K562 (cell line): Measurements from ENCODE around the gene FPGS. TPM values are rescaled to one million over a fixed set of nuclear protein-coding genes. Genes with fewer than 3 reads are reported as not detected.

Experiments
- ATAC-seq: fragments of 200-7000 bp; cut with Tn5 transposase; 3 replicates; pipeline ENCODE4 v1.9.1; 2020; ENCODE audit warnings: moderate library complexity
- BruUV-seq: library from RNA; stranded (reverse); fragments of 400-500 nt; replicated peaks from 2 replicates; lab custom pipeline; 2021; lab: Mats Ljungman, UMichigan
- CTCF ChIA-PET: fragments of 300-600 bp; formaldehyde crosslinking; extraction: SDS; loops from one replicate; lab custom pipeline; 2021; ENCODE audit warnings: low intra/inter-chr PET ratio; lab: Yijun Ruan, JAX
- POLR2A ChIA-PET: fragments of 300-600, 350-650 bp; sonication (Branson Sonifier 250); formaldehyde crosslinking; extraction: SDS; loops from one replicate; lab custom pipeline; 2021; ENCODE audit warnings: antibody characterized with exemption, inconsistent platforms; lab: Yijun Ruan, JAX
- DNase-seq, 4 experiments: peaks; one replicate each; pipeline versions ENCODE4 v3.0.0 to v3.0.0-alpha.2; 2011 to 2018; ENCODE audit warnings: low spot score in 3 of 4, mixed read lengths in 3 of 4; ENCODE audit errors: extremely low read depth in 1 of 4
- FAIRE-seq: peaks from 2 replicates; lab custom pipeline; 2011; peaks lifted over from hg19 to GRCh38; lab: Jason Lieb, UNC
- H2AFZ ChIP-seq: 2 replicates; pipeline ENCODE4 v1.6.0; 2011; ENCODE audit warnings: low read depth, low read length, control low read depth, inconsistent platforms
- H3K27ac ChIP-seq: fragments of 200-600 bp; 3 replicates; pipeline ENCODE4 v1.8.0; 2011; ENCODE audit warnings: low read depth, mild to moderate bottlenecking, control low read depth, inconsistent platforms, low read length, moderate library complexity, mixed read lengths; ENCODE audit errors: extremely low read depth
- H3K27me3 ChIP-seq, 2 experiments: fragments of 300-600 bp in 1 of 2; 2 replicates in 1 of 2; 3 replicates in 1 of 2; pipeline versions ENCODE4 v1.6.0 to v1.8.0; 2011; ENCODE audit warnings: inconsistent platforms in 2 of 2, low read length in 2 of 2, mild to moderate bottlenecking in 1 of 2, mixed read lengths in 1 of 2, moderate library complexity in 1 of 2; ENCODE audit not compliant: control insufficient read depth in 2 of 2, insufficient read depth in 2 of 2
- H3K36me3 ChIP-seq: fragments of 300-600 bp; 3 replicates; pipeline ENCODE4 v1.8.0; 2011; ENCODE audit warnings: mild to moderate bottlenecking, low read length, inconsistent platforms; ENCODE audit not compliant: control insufficient read depth, insufficient read depth
- H3K4me1 ChIP-seq, 2 experiments: fragments of 200-600 bp in 1 of 2; replicated peaks in 1 of 2; 2 replicates in 1 of 2; 3 replicates in 1 of 2; pipeline versions ENCODE4 v1.5.1 to v1.8.0; 2011; ENCODE audit warnings: inconsistent platforms in 2 of 2, low read length in 2 of 2, mild to moderate bottlenecking in 1 of 2, mixed read lengths in 1 of 2, moderate library complexity in 1 of 2; ENCODE audit not compliant: control insufficient read depth in 2 of 2, insufficient read depth in 2 of 2
- H3K4me2 ChIP-seq: 2 replicates; pipeline ENCODE4 v1.6.1; 2011; ENCODE audit warnings: low read length, control low read depth, inconsistent platforms, mixed read lengths; ENCODE audit not compliant: insufficient read depth
- H3K4me3 ChIP-seq: fragments of 200-600 bp; sonication (generic), shearing (Covaris generic); 2 replicates; pipeline ENCODE4 v1.5.1; 2016; ENCODE audit warnings: control low read depth, inconsistent platforms
- H3K79me2 ChIP-seq: fragments of 200-600 bp; 3 replicates; pipeline ENCODE4 v1.8.0; 2011; ENCODE audit warnings: low read length, inconsistent platforms; ENCODE audit not compliant: control insufficient read depth, insufficient read depth
- H3K9ac ChIP-seq, 2 experiments: 2 replicates each; pipeline versions ENCODE4 v1.6.0 to v1.6.1; 2011; ENCODE audit warnings: low read depth in 2 of 2, low read length in 2 of 2, control low read depth in 1 of 2, inconsistent platforms in 1 of 2, mild to moderate bottlenecking in 1 of 2, mixed read lengths in 1 of 2; ENCODE audit not compliant: insufficient read depth in 1 of 2
- H3K9me1 ChIP-seq: one replicate; pipeline ENCODE4 v1.6.0; 2011; ENCODE audit warnings: inconsistent platforms, mild to moderate bottlenecking, low read length, moderate library complexity; ENCODE audit not compliant: control insufficient read depth, insufficient read depth
- H3K9me3 ChIP-seq: replicated peaks from 2 replicates; pipeline ENCODE4 v1.5.1; 2011; ENCODE audit warnings: low read depth, low read length, inconsistent platforms; ENCODE audit not compliant: control insufficient read depth, insufficient read depth
- H4K20me1 ChIP-seq: replicated peaks from 2 replicates; pipeline ENCODE4 v1.6.1; 2011; ENCODE audit warnings: low read length, inconsistent platforms, mixed read lengths; ENCODE audit not compliant: control insufficient read depth, insufficient read depth
- ELF2 ChIP-seq: fragments of 250-450 bp; sonication (Bioruptor Pico); IDR thresholded peaks from 2 replicates; pipeline ENCODE4 v1.5.0; 2021; ENCODE audit warnings: mild to moderate bottlenecking
- HIVEP1 ChIP-seq: fragments of 250-450 bp; sonication (Bioruptor Pico); IDR thresholded peaks from 2 replicates; pipeline ENCODE4 v1.4.0; 2020; ENCODE audit warnings: mild to moderate bottlenecking
- HSF4 ChIP-seq: fragments of 250-450 bp; sonication (Bioruptor Pico); IDR thresholded peaks from 2 replicates; pipeline ENCODE4 v2.1.2; 2022; ENCODE audit warnings: mild to moderate bottlenecking, moderate library complexity, borderline replicate concordance
- KAT8 ChIP-seq: fragments of 450-650 bp; IDR thresholded peaks from 2 replicates; pipeline ENCODE4 v1.6.1; 2016; ENCODE audit warnings: low read depth, mild to moderate bottlenecking
- KDM2B ChIP-seq: fragments of 250-450 bp; sonication (Bioruptor Pico); IDR thresholded peaks from 2 replicates; pipeline ENCODE4 v1.8.0; 2021; ENCODE audit warnings: mild to moderate bottlenecking, moderate library complexity
- KLF13 ChIP-seq: fragments of 450-650 bp; IDR thresholded peaks from 2 replicates; pipeline ENCODE4 v1.6.1; 2016; ENCODE audit warnings: missing genetic modification characterization, low read depth, mild to moderate bottlenecking, missing compliant biosample characterization, moderate library complexity, borderline replicate concordance
- LEF1 ChIP-seq: fragments of 450-650 bp; IDR thresholded peaks from 2 replicates; pipeline ENCODE4 v1.6.1; 2016; ENCODE audit warnings: mild to moderate bottlenecking
- MED1 ChIP-seq: sonication (generic); formaldehyde crosslinking; IDR thresholded peaks from 2 replicates; pipeline ENCODE4 v1.8.1; 2023; ENCODE audit warnings: missing genetic modification reagents, borderline replicate concordance
- SIRT6 ChIP-seq: IDR thresholded peaks from one replicate; pipeline ENCODE4 v1.6.1; 2012; ENCODE audit warnings: low read depth, mild to moderate bottlenecking, control low read depth, inconsistent platforms, low read length, moderate library complexity
- SPI1 ChIP-seq: IDR thresholded peaks from 2 replicates; pipeline ENCODE4 v1.6.1; 2011; ENCODE audit warnings: low read depth, low read length, control low read depth, borderline replicate concordance
- WHSC1 ChIP-seq: IDR thresholded peaks from one replicate; pipeline ENCODE4 v1.6.1; 2012; ENCODE audit warnings: low read length, control low read depth, inconsistent platforms
- ZKSCAN1 ChIP-seq: fragments of 150-350 bp; IDR thresholded peaks from 2 replicates; pipeline ENCODE4 v1.6.1; 2016; ENCODE audit warnings: low read depth, low read length
- ZNF12 ChIP-seq: sonication (generic); formaldehyde crosslinking; IDR thresholded peaks from 2 replicates; pipeline ENCODE4 v1.4.0; 2020; ENCODE audit warnings: mild to moderate bottlenecking, missing genetic modification reagents
- WGBS: fragments of 100-300 bp; shearing (Covaris generic); methylation state at CpG from one replicate; pipeline ENCODE4 v1.1.6; 2016; ENCODE audit warnings: low coverage, mixed read lengths; ENCODE audit not compliant: insufficient coverage; ENCODE audit errors: missing lambda C conversion rate; 5-methylcytosine and 5-hydroxymethylcytosine counted together
- in situ Hi-C: fragments of 300-500 bp; cut with MboI; formaldehyde crosslinking; loops from 4 replicates; pipeline ENCODE4 v1.15.0; 2018; ENCODE audit warnings: inconsistent platforms, mixed read lengths
- intact Hi-C: fragments of 100-400 bp; cut with micrococcal nuclease; formaldehyde crosslinking; loops from 2 replicates; pipeline ENCODE4 v1.14.2; 2022
- polyA plus RNA-seq, 8 experiments: library from polyadenylated mRNA; depleted of rRNA in 4 of 8; stranded (reverse) in 5 of 8; unstranded in 3 of 8; fragments of >200 nt; fragmentation: Nextera tagmentation in 2 of 8; fragmentation: Illumina TruSeq in 1 of 8; extraction: Ambion mirVana in 2 of 8; extraction: Trizol in 1 of 8; gene quantifications; 2 replicates each; pipeline versions ENCODE4 v1.2.1 to v1.2.3, GENCODE V29; 2011 to 2014; ENCODE audit warnings: inconsistent platforms in 1 of 8, missing spikeins in 1 of 8
- total RNA-seq, 7 experiments: library from RNA; depleted of rRNA in 6 of 7; stranded (reverse); fragments of >200 nt in 6 of 7; fragmentation: Illumina TruSeq in 2 of 7; extraction: Trizol in 2 of 7; gene quantifications; 2 replicates each; pipeline versions ENCODE4 v1.2.1 to v1.2.3, GENCODE V29; 2011 to 2021; ENCODE audit warnings: low replicate concordance in 1 of 7
- TF ChIP-seq, protein P1 (sequence below): fragments of 450-650 bp; formaldehyde crosslinking; IDR thresholded peaks from 2 replicates; pipeline ENCODE4 v1.4.0; 2020; ENCODE audit warnings: mild to moderate bottlenecking, mixed read lengths
- TF ChIP-seq, protein P2 (sequence below): fragments of 250-450 bp; sonication (Bioruptor Pico); IDR thresholded peaks from 2 replicates; pipeline ENCODE4 v1.6.1; 2021; ENCODE audit warnings: mild to moderate bottlenecking
- TF ChIP-seq, protein P3 (sequence below): sonication (generic); formaldehyde crosslinking; IDR thresholded peaks from 2 replicates; pipeline ENCODE4 v1.8.1; 2023; ENCODE audit warnings: mild to moderate bottlenecking, missing genetic modification reagents
- TF ChIP-seq, protein P4 (sequence below): sonication (generic); formaldehyde crosslinking; IDR thresholded peaks from 2 replicates; pipeline ENCODE4 v1.8.1; 2023; ENCODE audit warnings: mild to moderate bottlenecking, missing genetic modification reagents

Gene FPGS
- total and polyA plus RNA-seq, 9 of the 15 experiments (the other 6 are each of a cell fraction or from before 2014, with no cell fraction given): 0.84 to 86.4 (median 59.2) TPM

DNA sequence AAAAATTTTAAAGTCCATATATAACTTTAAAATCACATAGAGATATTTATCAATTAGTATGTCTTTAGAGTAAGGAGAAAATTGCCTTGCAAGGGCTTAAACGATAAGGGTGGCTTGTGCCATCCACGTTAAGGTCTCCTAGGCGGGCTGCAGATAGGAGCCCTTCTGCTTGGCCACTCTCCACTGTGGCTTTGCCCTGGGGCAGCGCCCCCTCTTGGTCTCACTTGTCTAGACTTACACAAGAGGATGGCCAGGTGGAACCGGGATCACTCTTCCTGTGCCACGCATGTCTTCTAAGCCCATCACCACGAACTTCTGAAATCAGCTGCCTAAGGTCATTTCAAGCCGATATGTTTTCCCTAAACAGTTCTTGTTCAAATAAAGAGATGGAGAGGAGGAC, 2.9 kb downstream of the FPGS start (continued):
- no peak for TF ChIP-seq KDM2B (CRISPR knock-in tag)
- no peak for TF ChIP-seq SIRT6
- no peak for TF ChIP-seq KAT8
- no peak for TF ChIP-seq LEF1
- TF ChIP-seq ZNF12 (CRISPR knock-in tag): no peak
- TF ChIP-seq HSF4 (CRISPR knock-in tag): no peak
- TF ChIP-seq, protein P1, sequence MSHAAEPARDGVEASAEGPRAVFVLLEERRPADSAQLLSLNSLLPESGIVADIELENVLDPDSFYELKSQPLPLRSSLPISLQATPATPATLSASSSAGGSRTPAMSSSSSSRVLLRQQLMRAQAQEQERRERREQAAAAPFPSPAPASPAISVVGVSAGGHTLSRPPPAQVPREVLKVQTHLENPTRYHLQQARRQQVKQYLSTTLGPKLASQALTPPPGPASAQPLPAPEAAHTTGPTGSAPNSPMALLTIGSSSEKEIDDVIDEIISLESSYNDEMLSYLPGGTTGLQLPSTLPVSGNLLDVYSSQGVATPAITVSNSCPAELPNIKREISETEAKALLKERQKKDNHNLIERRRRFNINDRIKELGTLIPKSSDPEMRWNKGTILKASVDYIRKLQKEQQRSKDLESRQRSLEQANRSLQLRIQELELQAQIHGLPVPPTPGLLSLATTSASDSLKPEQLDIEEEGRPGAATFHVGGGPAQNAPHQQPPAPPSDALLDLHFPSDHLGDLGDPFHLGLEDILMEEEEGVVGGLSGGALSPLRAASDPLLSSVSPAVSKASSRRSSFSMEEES (CRISPR knock-in tag): no peak
- TF ChIP-seq, protein P2, sequence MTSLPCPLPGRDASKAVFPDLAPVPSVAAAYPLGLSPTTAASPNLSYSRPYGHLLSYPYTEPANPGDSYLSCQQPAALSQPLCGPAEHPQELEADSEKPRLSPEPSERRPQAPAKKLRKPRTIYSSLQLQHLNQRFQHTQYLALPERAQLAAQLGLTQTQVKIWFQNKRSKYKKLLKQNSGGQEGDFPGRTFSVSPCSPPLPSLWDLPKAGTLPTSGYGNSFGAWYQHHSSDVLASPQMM (CRISPR knock-in tag): no peak
- TF ChIP-seq ZKSCAN1: no peak
- TF ChIP-seq HIVEP1 (CRISPR knock-in tag): no peak
- no peak for TF ChIP-seq MED1 (CRISPR knock-in tag)

DNA sequence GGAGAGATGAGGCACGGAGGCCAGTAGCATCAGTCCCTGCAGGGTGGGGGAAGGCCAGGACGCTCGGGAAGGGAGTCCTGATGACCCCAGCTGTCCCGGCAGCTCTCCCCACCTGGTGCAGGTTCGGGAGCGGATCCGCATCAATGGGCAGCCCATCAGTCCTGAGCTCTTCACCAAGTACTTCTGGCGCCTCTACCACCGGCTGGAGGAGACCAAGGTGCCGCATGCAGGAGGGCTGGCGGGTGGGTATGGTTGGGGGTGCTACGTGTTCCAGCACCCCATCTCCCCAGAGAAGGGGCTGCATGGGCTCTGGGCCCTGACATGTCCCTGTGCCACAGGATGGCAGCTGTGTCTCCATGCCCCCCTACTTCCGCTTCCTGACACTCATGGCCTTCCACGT, 4.2 kb downstream of the FPGS start:
- H3K36me3 ChIP-seq: peaks cover 69% of the 10 kb centered on the region
- TF ChIP-seq WHSC1 (no peak), SPI1 (no peak), KLF13 (tag) (no peak), ELF2 (CRISPR knock-in tag) (no peak)
- TF ChIP-seq, protein P3, sequence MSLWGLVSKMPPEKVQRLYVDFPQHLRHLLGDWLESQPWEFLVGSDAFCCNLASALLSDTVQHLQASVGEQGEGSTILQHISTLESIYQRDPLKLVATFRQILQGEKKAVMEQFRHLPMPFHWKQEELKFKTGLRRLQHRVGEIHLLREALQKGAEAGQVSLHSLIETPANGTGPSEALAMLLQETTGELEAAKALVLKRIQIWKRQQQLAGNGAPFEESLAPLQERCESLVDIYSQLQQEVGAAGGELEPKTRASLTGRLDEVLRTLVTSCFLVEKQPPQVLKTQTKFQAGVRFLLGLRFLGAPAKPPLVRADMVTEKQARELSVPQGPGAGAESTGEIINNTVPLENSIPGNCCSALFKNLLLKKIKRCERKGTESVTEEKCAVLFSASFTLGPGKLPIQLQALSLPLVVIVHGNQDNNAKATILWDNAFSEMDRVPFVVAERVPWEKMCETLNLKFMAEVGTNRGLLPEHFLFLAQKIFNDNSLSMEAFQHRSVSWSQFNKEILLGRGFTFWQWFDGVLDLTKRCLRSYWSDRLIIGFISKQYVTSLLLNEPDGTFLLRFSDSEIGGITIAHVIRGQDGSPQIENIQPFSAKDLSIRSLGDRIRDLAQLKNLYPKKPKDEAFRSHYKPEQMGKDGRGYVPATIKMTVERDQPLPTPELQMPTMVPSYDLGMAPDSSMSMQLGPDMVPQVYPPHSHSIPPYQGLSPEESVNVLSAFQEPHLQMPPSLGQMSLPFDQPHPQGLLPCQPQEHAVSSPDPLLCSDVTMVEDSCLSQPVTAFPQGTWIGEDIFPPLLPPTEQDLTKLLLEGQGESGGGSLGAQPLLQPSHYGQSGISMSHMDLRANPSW (CRISPR knock-in tag): no peak
- TF ChIP-seq, protein P4, sequence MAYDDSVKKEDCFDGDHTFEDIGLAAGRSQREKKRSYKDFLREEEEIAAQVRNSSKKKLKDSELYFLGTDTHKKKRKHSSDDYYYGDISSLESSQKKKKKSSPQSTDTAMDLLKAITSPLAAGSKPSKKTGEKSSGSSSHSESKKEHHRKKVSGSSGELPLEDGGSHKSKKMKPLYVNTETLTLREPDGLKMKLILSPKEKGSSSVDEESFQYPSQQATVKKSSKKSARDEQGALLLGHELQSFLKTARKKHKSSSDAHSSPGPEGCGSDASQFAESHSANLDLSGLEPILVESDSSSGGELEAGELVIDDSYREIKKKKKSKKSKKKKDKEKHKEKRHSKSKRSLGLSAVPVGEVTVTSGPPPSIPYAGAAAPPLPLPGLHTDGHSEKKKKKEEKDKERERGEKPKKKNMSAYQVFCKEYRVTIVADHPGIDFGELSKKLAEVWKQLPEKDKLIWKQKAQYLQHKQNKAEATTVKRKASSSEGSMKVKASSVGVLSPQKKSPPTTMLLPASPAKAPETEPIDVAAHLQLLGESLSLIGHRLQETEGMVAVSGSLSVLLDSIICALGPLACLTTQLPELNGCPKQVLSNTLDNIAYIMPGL (CRISPR knock-in tag): no peak

More for the DNA sequence above, 4.2 kb downstream of the FPGS start:
- Histone ChIP-seq H2AFZ (no peak overlapping the region), H3K4me1 (peaks cover 27 to 52% of the 10 kb centered on the region in 2 experiments), H3K79me2 (peaks cover 24% of the 10 kb centered on the region), H3K4me2 (no peak overlapping the region), H3K4me3 (no peak overlapping the region), H4K20me1 (peaks cover 7% of the 10 kb centered on the region), H3K9me1 (peaks cover 2% of the 10 kb centered on the region), H3K9ac (no peak overlapping the region), H3K9me3 (no peaks in the 10 kb centered on the region), H3K27me3 (no peaks in the 10 kb centered on the region), H3K27ac (no peak overlapping the region)
- in situ Hi-C loops (loop anchor here (5.0 kb wide), 1 partner anchor 65 kb away; no protein-coding TSS in a partner anchor), intact Hi-C loops (no loop called here)
- WGBS: 98% methylated on average over 14 of the region's 14 CpGs
- no peak for ATAC-seq
- POLR2A ChIA-PET: no interaction called here
- DNase-seq: no peak
- no peak for FAIRE-seq
- CTCF ChIA-PET: no interaction called here
- no TSS peak for BruUV-seq
